Posterior vena cava (tissue), 2 donors: ENCODE measurements around the gene TP53BP1. TPM values are rescaled to one million over a fixed set of nuclear protein-coding genes. Genes with fewer than 3 reads are reported as not detected.

Source experiments
- DNase-seq: peaks from one replicate; pipeline ENCODE4 v3.0.0-alpha.2; 2020; ENCODE audit warnings: low spot score
- intact Hi-C, 2 donors: fragments of 100-400 bp; cut with DNase I; formaldehyde crosslinking; loops; one replicate each; pipeline versions ENCODE4 v1.14.1 to v1.14.2; 2022 to 2023
- total RNA-seq, 2 donors: library from RNA; stranded (reverse); fragmentation: NEBNext Ultra II Directional; extraction: Animal tissue kit (Norgen Biotek cat#: 25700); gene quantifications; one replicate each; pipeline ENCODE4 v1.2.1, GENCODE V29; 2021
- donor health status: DM: yes; HTN: yes; CAD: no.
- donor health status: DM: yes; HTN: yes; CAD: no.

TP53BP1 gene
- total RNA-seq, 2 donors from 2014 or later, result 30.5 to 35.7 TPM

- no peak for DNase-seq
- intact Hi-C loops, result no loop called here
These were observed 116.8 kb downstream of the TP53BP1 start for GRCh38 chr15:43376017-43376705.

GRCh38 chr15:43370975-43371974, 121.7 kb downstream of the TP53BP1 start, which contains the start of the genes TUBGCP4 and ZSCAN29:
Gene TUBGCP4 (plus strand): TSS chr15:43371101. CDS start chr15:43371355, 254 bp downstream.
Gene ZSCAN29 (minus strand): TSS chr15:43371043. CDS start chr15:43369913, 1,130 bp downstream.
- intact Hi-C loops, result no loop called here
- DNase-seq, result peak; percentile 94

GRCh38 chr15:43370310-43370974, 122.5 kb downstream of the TP53BP1 start:
- peak; percentile 79 for DNase-seq
- intact Hi-C loops, result no loop called here

GRCh38 chr15:43361313-43361903, 131.5 kb downstream of the TP53BP1 start:
- no peak for DNase-seq
- intact Hi-C loops, result no loop called here

- intact Hi-C loops, result no loop called here
- no peak for DNase-seq
These were observed 132.1 kb downstream of the TP53BP1 start for GRCh38 chr15:43360821-43361220.

Other genes with a start within 250 kb of the TP53BP1 start
- 1 to 10 TPM in 1 of 2 donors, under 1 TPM in 1; 0.56 to 1.0 TPM for gene TGM5, start 226.2 kb downstream of the TP53BP1 start, total RNA-seq
- not detected for gene TGM7, start 190.9 kb downstream of the TP53BP1 start, total RNA-seq
- gene LCMT2, start 162.6 kb downstream of the TP53BP1 start, total RNA-seq, result 1 to 10 TPM; 5.5 to 7.4 TPM
- gene ZSCAN29, start 122.1 kb downstream of the TP53BP1 start, total RNA-seq, result 10 to 100 TPM; 17.1 to 17.9 TPM
- 10 to 100 TPM; 11.9 to 12.4 TPM for gene TUBGCP4, start 122.1 kb downstream of the TP53BP1 start, total RNA-seq
- gene MAP1A, start 24.5 kb upstream of the TP53BP1 start, total RNA-seq, result 10 to 100 TPM; 66.8 to 67.7 TPM
- 10 to 100 TPM; 22.7 to 31.5 TPM for gene PPIP5K1, start 97.1 kb upstream of the TP53BP1 start, total RNA-seq
- gene CKMT1B, start 100.9 kb upstream of the TP53BP1 start, total RNA-seq, result not detected
- gene STRC, start 125.6 kb upstream of the TP53BP1 start, total RNA-seq, result under 1 TPM; 0.19 to 0.56 TPM
- 1 to 10 TPM; 3.1 to 3.2 TPM for gene CATSPER2, start 155.7 kb upstream of the TP53BP1 start, total RNA-seq
- gene CKMT1A, start 200.7 kb upstream of the TP53BP1 start, total RNA-seq, result not detected